H9 (cell line): ENCODE data around the gene PHACTR4. TPM values are rescaled to one million over a fixed set of nuclear protein-coding genes. Genes with fewer than 3 reads are reported as not detected.
"Not testable (repeated sequence)": the region's sequence is repeated elsewhere in the genome, so short reads cannot be mapped to it uniquely, and the experiment has no call there.

Experiments used
- DNase-seq: peaks from one replicate; pipeline ENCODE4 v3.0.0-alpha.2; 2017
- H2AFZ ChIP-seq: one replicate; pipeline ENCODE4 v1.6.1; 2013; ENCODE audit warnings: mild to moderate bottlenecking, low read length, control low read depth, moderate library complexity
- H2AK5ac ChIP-seq: 2 replicates; pipeline ENCODE4 v1.6.1; 2013; ENCODE audit warnings: low read length, control low read depth, mixed read lengths; ENCODE audit not compliant: insufficient read length
- H2BK120ac ChIP-seq: one replicate; pipeline ENCODE4 v1.6.1; 2013; ENCODE audit warnings: low read depth, mild to moderate bottlenecking, low read length, control low read depth, inconsistent platforms; ENCODE audit not compliant: poor library complexity, severe bottlenecking
- H2BK12ac ChIP-seq: 2 replicates; pipeline ENCODE4 v1.6.1; 2013; ENCODE audit warnings: low read length, control low read depth, mixed read lengths, low read depth; ENCODE audit not compliant: insufficient read length
- H2BK15ac ChIP-seq: 2 replicates; pipeline ENCODE4 v1.6.1; 2013; ENCODE audit warnings: low read depth, low read length, control low read depth
- H2BK20ac ChIP-seq: one replicate; pipeline ENCODE4 v1.6.1; 2013; ENCODE audit warnings: low read depth, mild to moderate bottlenecking, low read length, control low read depth, inconsistent platforms; ENCODE audit not compliant: poor library complexity, severe bottlenecking
- H2BK5ac ChIP-seq: 2 replicates; pipeline ENCODE4 v1.6.1; 2013; ENCODE audit warnings: low read length, control low read depth, mixed read lengths; ENCODE audit not compliant: insufficient read length
- H3K14ac ChIP-seq: 2 replicates; pipeline ENCODE4 v1.6.1; 2013; ENCODE audit warnings: low read length, control low read depth; ENCODE audit not compliant: insufficient read depth
- H3K18ac ChIP-seq: 2 replicates; pipeline ENCODE4 v1.6.1; 2013; ENCODE audit warnings: low read depth, mild to moderate bottlenecking, mixed read lengths, low read length, control low read depth; ENCODE audit not compliant: insufficient read length
- H3K23ac ChIP-seq: 2 replicates; pipeline ENCODE4 v1.6.1; 2013; ENCODE audit warnings: low read length, control low read depth, mixed read lengths, low read depth; ENCODE audit not compliant: insufficient read length
- H3K23me2 ChIP-seq: 2 replicates; pipeline ENCODE4 v1.6.1; 2013; ENCODE audit warnings: low read depth, mild to moderate bottlenecking, mixed read lengths, low read length, control low read depth; ENCODE audit not compliant: insufficient read length, poor library complexity, severe bottlenecking
- H3K27ac ChIP-seq: 2 replicates; pipeline ENCODE4 v1.5.1; 2013; ENCODE audit warnings: low read length, control low read depth, mixed read lengths, low read depth; ENCODE audit not compliant: insufficient read length
- H3K27me3 ChIP-seq: 2 replicates; pipeline ENCODE4 v1.6.1; 2013; ENCODE audit warnings: low read length, control low read depth, inconsistent platforms; ENCODE audit not compliant: insufficient read depth
- H3K4ac ChIP-seq: 2 replicates; pipeline ENCODE4 v1.6.1; 2013; ENCODE audit warnings: low read depth, mild to moderate bottlenecking, control low read depth, inconsistent platforms, low read length, moderate library complexity
- H3K4me1 ChIP-seq: 2 replicates; pipeline ENCODE4 v1.6.1; 2013; ENCODE audit warnings: low read length, control low read depth, inconsistent platforms; ENCODE audit not compliant: insufficient read depth
- H3K4me2 ChIP-seq: 2 replicates; pipeline ENCODE4 v1.6.1; 2013; ENCODE audit warnings: low read length, control low read depth, mixed read lengths; ENCODE audit not compliant: insufficient read length, insufficient read depth
- H3K56ac ChIP-seq: 2 replicates; pipeline ENCODE4 v1.6.1; 2013; ENCODE audit warnings: low read depth, mild to moderate bottlenecking, mixed read lengths, low read length, control low read depth; ENCODE audit not compliant: insufficient read length
- H3K79me1 ChIP-seq: 2 replicates; pipeline ENCODE4 v1.6.1; 2013; ENCODE audit warnings: low read depth, mild to moderate bottlenecking, moderate library complexity, low read length, control low read depth, inconsistent platforms; ENCODE audit not compliant: insufficient read depth, poor library complexity, severe bottlenecking
- H3K79me2 ChIP-seq: 2 replicates; pipeline ENCODE4 v1.6.1; 2013; ENCODE audit warnings: low read length, control low read depth, inconsistent platforms; ENCODE audit not compliant: insufficient read depth
- H3K9ac ChIP-seq: 2 replicates; pipeline ENCODE4 v1.6.1; 2013; ENCODE audit warnings: low read length, control low read depth, mixed read lengths; ENCODE audit not compliant: insufficient read length; ENCODE audit errors: extremely low read depth
- H3K9me3 ChIP-seq: one replicate; pipeline ENCODE4 v1.6.1; 2013; ENCODE audit warnings: low read depth, low read length, inconsistent platforms; ENCODE audit not compliant: control insufficient read depth
- H3T11ph ChIP-seq: one replicate; pipeline ENCODE4 v1.6.1; 2013; ENCODE audit warnings: mild to moderate bottlenecking, low read length, control low read depth, inconsistent platforms
- H4K20me1 ChIP-seq: one replicate; pipeline ENCODE4 v1.6.1; 2013; ENCODE audit not compliant: control insufficient read depth, insufficient read length, insufficient read depth
- H4K5ac ChIP-seq: 2 replicates; pipeline ENCODE4 v1.6.1; 2013; ENCODE audit warnings: low read depth, mild to moderate bottlenecking, mixed read lengths, low read length, control low read depth; ENCODE audit not compliant: insufficient read length
- H4K8ac ChIP-seq: replicated peaks from 2 replicates; pipeline ENCODE4 v1.6.1; 2013; ENCODE audit warnings: low read length, control low read depth, mixed read lengths, low read depth; ENCODE audit not compliant: insufficient read length
- H4K91ac ChIP-seq: 2 replicates; pipeline ENCODE4 v1.6.1; 2013; ENCODE audit warnings: low read depth, mild to moderate bottlenecking, moderate library complexity, mixed read lengths, low read length, control low read depth; ENCODE audit not compliant: insufficient read length
- H3K27ac Mint-ChIP-seq, 3 experiments: 2 replicates in 2 of 3; 3 replicates in 1 of 3; pipeline ENCODE4 v1.8.0; 2020 to 2021; ENCODE audit warnings: mixed read lengths in 3 of 3, mild to moderate bottlenecking in 1 of 3, moderate library complexity in 1 of 3
- H3K27me3 Mint-ChIP-seq: 2 replicates; pipeline ENCODE4 v1.8.0; 2021; ENCODE audit warnings: low read depth, mild to moderate bottlenecking, moderate library complexity, mixed read lengths
- H3K36me3 Mint-ChIP-seq, 3 experiments: 2 replicates in 2 of 3; 3 replicates in 1 of 3; pipeline ENCODE4 v1.8.0; 2020 to 2021; ENCODE audit warnings: low read depth in 3 of 3, mixed read lengths in 3 of 3; ENCODE audit not compliant: insufficient read depth in 1 of 3
- H3K4me1 Mint-ChIP-seq, 2 experiments: 2 replicates each; pipeline ENCODE4 v1.8.0; 2020; ENCODE audit warnings: mixed read lengths in 2 of 2
- H3K4me3 Mint-ChIP-seq, 2 experiments: 2 replicates in 1 of 2; 3 replicates in 1 of 2; pipeline ENCODE4 v1.8.0; 2020 to 2021; ENCODE audit warnings: mild to moderate bottlenecking in 2 of 2, mixed read lengths in 2 of 2, moderate library complexity in 1 of 2
- H3K9me3 Mint-ChIP-seq, 2 experiments: 2 replicates in 1 of 2; 3 replicates in 1 of 2; pipeline ENCODE4 v1.8.0; 2020; ENCODE audit warnings: mild to moderate bottlenecking in 2 of 2, mixed read lengths in 2 of 2, moderate library complexity in 1 of 2
- WGBS: extraction: QIAGEN DNeasy Blood & Tissue Kit; methylation state at CpG from one replicate; pipeline ENCODE4 v1.1.7; 2013; ENCODE audit warnings: missing lambda C conversion rate, low lambda C conversion rate, mixed read lengths; ENCODE audit not compliant: insufficient read length; ENCODE audit errors: extremely low coverage; 5-methylcytosine and 5-hydroxymethylcytosine counted together
- total RNA-seq: library from RNA; stranded (reverse); gene quantifications from 2 replicates; pipeline ENCODE4 v1.2.1, GENCODE V29; 2021
- TF ChIP-seq, protein P1 (sequence below): fragments of 200-600 bp; sonication (generic); conservative IDR thresholded peaks from 3 replicates; pipeline ENCODE4 v1.8.0; 2021; ENCODE audit warnings: antibody characterized with exemption, mild to moderate bottlenecking

PHACTR4 gene
- total RNA-seq, 1 experiment from 2014 or later = 54.0 TPM

DNA sequence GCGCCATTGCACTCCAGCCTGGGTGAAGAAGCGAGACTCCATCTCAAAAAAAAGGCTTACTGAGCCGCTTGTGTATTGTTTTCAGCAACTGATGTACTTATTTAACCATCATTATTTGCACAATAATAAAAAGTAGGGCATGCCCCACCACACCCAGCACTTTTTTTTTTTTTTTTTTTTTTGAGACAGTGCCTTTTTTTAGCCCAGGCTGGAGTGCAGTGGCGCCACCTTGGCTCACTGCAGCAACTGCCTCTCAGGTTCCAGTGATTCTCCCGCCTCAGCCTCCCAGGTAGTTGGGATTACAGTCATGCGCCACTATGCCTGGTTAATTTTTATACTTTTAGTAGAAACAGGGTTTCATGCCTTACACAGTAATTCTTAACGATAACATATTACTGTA lies 171.1 kb downstream of the PHACTR4 start:
- Mint-ChIP-seq H3K36me3 (peaks cover 21 to 32% (median 29%) of the 10 kb centered on the region in 3 experiments), H3K9me3 (no peaks in the 10 kb centered on the region), H3K27ac (no peak overlapping the region), H3K4me3 (no peak overlapping the region), H3K4me1 (no peaks in the 10 kb centered on the region; a peak in 1 of 4 replicates), H3K27me3 (no peaks in the 10 kb centered on the region)
- Histone ChIP-seq H3K18ac (no peak overlapping the region), H3K4me1 (no peaks in the 10 kb centered on the region), H4K91ac (no peak overlapping the region), H3K56ac (no peak overlapping the region), H3K27me3 (no peaks in the 10 kb centered on the region), H4K8ac (no peak overlapping the region), H4K20me1 (no peaks in the 10 kb centered on the region), H3T11ph (no peak overlapping the region), H3K23ac (no peak overlapping the region), H3K9me3 (no peaks in the 10 kb centered on the region), H2BK120ac (no peak overlapping the region), H2BK5ac (no peak overlapping the region), H3K9ac (no peak overlapping the region), H3K27ac (no peak overlapping the region), H3K4ac (no peak overlapping the region), H3K4me2 (no peak overlapping the region), H3K23me2 (no peaks in the 10 kb centered on the region), H4K5ac (no peak overlapping the region), H2AFZ (no peak overlapping the region), H2BK12ac (no peak overlapping the region), H3K79me2 (no peaks in the 10 kb centered on the region), H2BK20ac (no peak overlapping the region), H2BK15ac (no peak overlapping the region), H3K14ac (no peak overlapping the region), H3K79me1 (no peaks in the 10 kb centered on the region), H2AK5ac (no peak overlapping the region)
- WGBS = no CpG with 5 or more reads among the region's 7 CpGs
- no peak for DNase-seq
- TF ChIP-seq, protein P1, sequence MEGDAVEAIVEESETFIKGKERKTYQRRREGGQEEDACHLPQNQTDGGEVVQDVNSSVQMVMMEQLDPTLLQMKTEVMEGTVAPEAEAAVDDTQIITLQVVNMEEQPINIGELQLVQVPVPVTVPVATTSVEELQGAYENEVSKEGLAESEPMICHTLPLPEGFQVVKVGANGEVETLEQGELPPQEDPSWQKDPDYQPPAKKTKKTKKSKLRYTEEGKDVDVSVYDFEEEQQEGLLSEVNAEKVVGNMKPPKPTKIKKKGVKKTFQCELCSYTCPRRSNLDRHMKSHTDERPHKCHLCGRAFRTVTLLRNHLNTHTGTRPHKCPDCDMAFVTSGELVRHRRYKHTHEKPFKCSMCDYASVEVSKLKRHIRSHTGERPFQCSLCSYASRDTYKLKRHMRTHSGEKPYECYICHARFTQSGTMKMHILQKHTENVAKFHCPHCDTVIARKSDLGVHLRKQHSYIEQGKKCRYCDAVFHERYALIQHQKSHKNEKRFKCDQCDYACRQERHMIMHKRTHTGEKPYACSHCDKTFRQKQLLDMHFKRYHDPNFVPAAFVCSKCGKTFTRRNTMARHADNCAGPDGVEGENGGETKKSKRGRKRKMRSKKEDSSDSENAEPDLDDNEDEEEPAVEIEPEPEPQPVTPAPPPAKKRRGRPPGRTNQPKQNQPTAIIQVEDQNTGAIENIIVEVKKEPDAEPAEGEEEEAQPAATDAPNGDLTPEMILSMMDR = peak; percentile 52; the same call in 2 of the 3 replicates

GRCh38 chr1:28541414-28542015 lies 172.0 kb downstream of the PHACTR4 start:
- no CpG with 5 or more reads among the region's 8 CpGs for WGBS
- not testable (repeated sequence) for H2BK120ac ChIP-seq, H3K79me1 ChIP-seq, H3K4me3 Mint-ChIP-seq, H2BK15ac ChIP-seq, H3K23me2 ChIP-seq, H3K4me1 Mint-ChIP-seq, H4K20me1 ChIP-seq, H3K27me3 ChIP-seq, H3K4ac ChIP-seq, H3K4me2 ChIP-seq, H4K8ac ChIP-seq, H3T11ph ChIP-seq, H4K91ac ChIP-seq, H3K18ac ChIP-seq, H3K27me3 Mint-ChIP-seq, H3K9me3 Mint-ChIP-seq, H3K4me1 ChIP-seq, H3K9me3 ChIP-seq, H2BK12ac ChIP-seq, H3K9ac ChIP-seq, H3K14ac ChIP-seq, H2AK5ac ChIP-seq, H2AFZ ChIP-seq, H2BK20ac ChIP-seq, H3K56ac ChIP-seq, H3K79me2 ChIP-seq, H2BK5ac ChIP-seq, H3K23ac ChIP-seq, DNase-seq, H3K27ac ChIP-seq, H4K5ac ChIP-seq
- Mint-ChIP-seq H3K36me3 (peaks cover 14 to 24% (median 20%) of the 10 kb centered on the region in 3 experiments), H3K27ac (peak overlapping the region in 1 of 3 experiments; percentile 74; a peak in 1 of 7 replicates)
